Vagina (tissue), 2 donors: Measurements from ENCODE around the gene SLC31A1.

ENCODE experiments used
- CTCF ChIP-seq, 3 experiments: fragments of 450-650 bp in 2 of 3; fragments of 200-600 bp in 1 of 3; sonication (generic) in 1 of 3; IDR thresholded peaks; one replicate each; pipeline ENCODE4 v1.5.1; 2017 to 2019; ENCODE audit warnings: antibody characterized with exemption in 3 of 3, mild to moderate bottlenecking in 2 of 3, moderate library complexity in 2 of 3
- POLR2A ChIP-seq, 2 donors: fragments of 450-650 bp; IDR thresholded peaks; one replicate each; pipeline ENCODE4 v1.6.1; 2017; ENCODE audit warnings: antibody characterized with exemption in 2 of 2, mild to moderate bottlenecking in 2 of 2, moderate library complexity in 2 of 2
- POLR2AphosphoS5 ChIP-seq, 2 donors: sonication (generic); formaldehyde crosslinking; IDR thresholded peaks; one replicate each; pipeline ENCODE4 v1.9.0; 2017; ENCODE audit warnings: antibody characterized with exemption in 2 of 2, mild to moderate bottlenecking in 2 of 2, low read depth in 1 of 2; ENCODE audit not compliant: insufficient read depth in 1 of 2

- TF ChIP-seq POLR2AphosphoS5 (IDR thresholded peaks at IDR 0.05; ENCODE audit: insufficient read depth in 1 of 2, low read depth in 1 of 2) (no peak), CTCF (IDR thresholded peaks at IDR 0.05) (no peak), POLR2A (IDR thresholded peaks at IDR 0.05) (no peak)
Measured at GRCh38 chr9:113289091-113289490, 67.7 kb downstream of the SLC31A1 start.
